ENCODE data around the gene MLLT3. TPM values are rescaled to one million over a fixed set of nuclear protein-coding genes. Genes with fewer than 3 reads are reported as not detected.

The MLLT3 gene
- total and polyA plus RNA-seq, 2 experiments from 2014 or later, result 7.1 to 11.9 TPM

- Histone ChIP-seq H3K9me2 (ENCODE audit: insufficient read depth) (no peaks in the 10 kb centered on the region), H2AFZ (no peak overlapping the region), H3K27ac (no peak overlapping the region), H3K9ac (no peak overlapping the region), H3K4me2 (ENCODE audit: unreplicated experiment) (no peak overlapping the region), H3K4me3 (no peak overlapping the region), H3K4me1 (ENCODE audit: insufficient read depth) (no peaks in the 10 kb centered on the region), H3K27me3 (replicated peaks; ENCODE audit: insufficient read depth) (no peaks in the 10 kb centered on the region), H3K36me3 (ENCODE audit: low read depth) (0 out of 2 replicates have a peak, but pooled peaks cover 5% of the 10 kb centered on the region), H3K79me2 (ENCODE audit: insufficient read depth) (no peaks in the 10 kb centered on the region), H3K9me3 (ENCODE audit: low read depth) (no peaks in the 10 kb centered on the region), H3F3A (ENCODE audit: insufficient read depth) (no peaks in the 10 kb centered on the region), H4K20me1 (ENCODE audit: insufficient read depth) (no peaks in the 10 kb centered on the region)
- DNase-seq, result no peak
- in situ Hi-C loops (cut with MboI), result no loop called here
- TF ChIP-seq EZH2 (IDR thresholded peaks at IDR 0.05; ENCODE audit: insufficient read depth, poor library complexity, severe bottlenecking), result no peak
- no peak for TF ChIP-seq EZH2phosphoT487 (IDR thresholded peaks at IDR 0.05; ENCODE audit: insufficient read depth, low read depth)
Measured at GRCh38 chr9:20409321-20410092, 212.8 kb downstream of the MLLT3 start.

DNA sequence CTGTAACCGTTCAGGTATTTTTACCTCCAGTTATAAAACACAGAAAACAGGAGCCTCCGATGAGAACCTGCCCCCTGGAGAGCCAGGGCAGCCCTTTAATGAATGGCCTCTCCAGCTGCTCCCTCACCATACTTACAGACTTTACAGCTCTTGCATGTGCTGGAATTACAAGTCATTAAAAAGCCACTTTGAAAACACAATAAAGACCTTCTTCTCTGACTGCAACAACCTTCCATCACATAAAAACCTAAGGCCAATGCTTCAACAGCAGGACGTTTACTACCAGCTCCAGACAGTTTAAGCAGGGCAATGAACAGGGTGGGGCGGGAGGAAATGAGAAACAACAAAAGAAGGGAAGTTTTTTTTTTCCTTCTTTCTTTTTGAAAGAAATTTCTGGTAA, 213.8 kb downstream of the MLLT3 start:
- 0 out of 2 replicates have a peak, but pooled peaks cover under 1% of the 10 kb centered on the region for H3K36me3 ChIP-seq (ENCODE audit: low read depth)
- WGBS, 2 experiments (ENCODE audit: low coverage in 1 of 2, low lambda C conversion rate in 2 of 2, missing lambda C conversion rate in 2 of 2), result 59 to 65% methylated on average over 4 of the region's 4 CpGs
- H3K9me2 ChIP-seq (ENCODE audit: insufficient read depth), result no peaks in the 10 kb centered on the region
- no peak overlapping the region for H3K9ac ChIP-seq
- H3F3A ChIP-seq (ENCODE audit: insufficient read depth), result no peaks in the 10 kb centered on the region
- H3K79me2 ChIP-seq (ENCODE audit: insufficient read depth), result no peaks in the 10 kb centered on the region
- no peak overlapping the region for H3K27ac ChIP-seq
- H3K4me2 ChIP-seq (ENCODE audit: unreplicated experiment), result no peak overlapping the region
- no peak overlapping the region for H3K4me3 ChIP-seq
- H3K9me3 ChIP-seq (ENCODE audit: low read depth), result no peaks in the 10 kb centered on the region
- H3K27me3 ChIP-seq (replicated peaks; ENCODE audit: insufficient read depth), result no peaks in the 10 kb centered on the region
- H3K4me1 ChIP-seq (ENCODE audit: insufficient read depth), result no peaks in the 10 kb centered on the region
- no peak overlapping the region for H2AFZ ChIP-seq
- no peaks in the 10 kb centered on the region for H4K20me1 ChIP-seq (ENCODE audit: insufficient read depth)
- in situ Hi-C loops (cut with MboI), result no loop called here
- no peak for TF ChIP-seq EZH2phosphoT487 (IDR thresholded peaks at IDR 0.05; ENCODE audit: insufficient read depth, low read depth)
- no peak for TF ChIP-seq EZH2 (IDR thresholded peaks at IDR 0.05; ENCODE audit: insufficient read depth, poor library complexity, severe bottlenecking)
- DNase-seq, result no peak

GRCh38 chr9:20407013-20407412, 215.3 kb downstream of the MLLT3 start:
- H3K9me2 ChIP-seq (ENCODE audit: insufficient read depth), result no peaks in the 10 kb centered on the region
- no peak for DNase-seq
- no peaks in the 10 kb centered on the region for H4K20me1 ChIP-seq (ENCODE audit: insufficient read depth)
- H3K36me3 ChIP-seq (ENCODE audit: low read depth), result no peaks in the 10 kb centered on the region
- H3F3A ChIP-seq (ENCODE audit: insufficient read depth), result no peaks in the 10 kb centered on the region
- H3K9ac ChIP-seq, result no peak overlapping the region
- H3K27ac ChIP-seq, result no peak overlapping the region
- H2AFZ ChIP-seq, result no peak overlapping the region
- H3K27me3 ChIP-seq (replicated peaks; ENCODE audit: insufficient read depth), result no peaks in the 10 kb centered on the region
- no peaks in the 10 kb centered on the region for H3K79me2 ChIP-seq (ENCODE audit: insufficient read depth)
- H3K4me1 ChIP-seq (ENCODE audit: insufficient read depth), result no peaks in the 10 kb centered on the region
- H3K4me2 ChIP-seq (ENCODE audit: unreplicated experiment), result no peak overlapping the region
- H3K9me3 ChIP-seq (ENCODE audit: low read depth), result no peaks in the 10 kb centered on the region
- TF ChIP-seq EZH2 (IDR thresholded peaks at IDR 0.05; ENCODE audit: insufficient read depth, poor library complexity, severe bottlenecking) (no peak), EZH2phosphoT487 (IDR thresholded peaks at IDR 0.05; ENCODE audit: insufficient read depth, low read depth) (no peak)
- in situ Hi-C loops (cut with MboI), result no loop called here
- no peak overlapping the region for H3K4me3 ChIP-seq

- TF ChIP-seq EZH2phosphoT487 (IDR thresholded peaks at IDR 0.05; ENCODE audit: insufficient read depth, low read depth) (no peak), EZH2 (IDR thresholded peaks at IDR 0.05; ENCODE audit: insufficient read depth, poor library complexity, severe bottlenecking) (no peak)
- no peak for DNase-seq
- no peaks in the 10 kb centered on the region for H3K27me3 ChIP-seq (replicated peaks; ENCODE audit: insufficient read depth)
- in situ Hi-C loops (cut with MboI), result no loop called here
- no peak overlapping the region for H3K4me3 ChIP-seq
- no peaks in the 10 kb centered on the region for H3K4me1 ChIP-seq (ENCODE audit: insufficient read depth)
- no peaks in the 10 kb centered on the region for H3K9me2 ChIP-seq (ENCODE audit: insufficient read depth)
- no peaks in the 10 kb centered on the region for H4K20me1 ChIP-seq (ENCODE audit: insufficient read depth)
- no peaks in the 10 kb centered on the region for H3K36me3 ChIP-seq (ENCODE audit: low read depth)
- H3K27ac ChIP-seq, result no peak overlapping the region
- no peak overlapping the region for H2AFZ ChIP-seq
- whole genome bisulfite sequencing, 2 experiments (ENCODE audit: low coverage in 1 of 2, low lambda C conversion rate in 2 of 2, missing lambda C conversion rate in 2 of 2), result 96% methylated on average over 4 of the region's 4 CpGs
- H3K79me2 ChIP-seq (ENCODE audit: insufficient read depth), result no peaks in the 10 kb centered on the region
- no peak overlapping the region for H3K9ac ChIP-seq
- no peak overlapping the region for H3K4me2 ChIP-seq (ENCODE audit: unreplicated experiment)
- H3K9me3 ChIP-seq (ENCODE audit: low read depth), result no peaks in the 10 kb centered on the region
- no peaks in the 10 kb centered on the region for H3F3A ChIP-seq (ENCODE audit: insufficient read depth)
Measured at GRCh38 chr9:20406344-20406743, 216.0 kb downstream of the MLLT3 start.

DNA sequence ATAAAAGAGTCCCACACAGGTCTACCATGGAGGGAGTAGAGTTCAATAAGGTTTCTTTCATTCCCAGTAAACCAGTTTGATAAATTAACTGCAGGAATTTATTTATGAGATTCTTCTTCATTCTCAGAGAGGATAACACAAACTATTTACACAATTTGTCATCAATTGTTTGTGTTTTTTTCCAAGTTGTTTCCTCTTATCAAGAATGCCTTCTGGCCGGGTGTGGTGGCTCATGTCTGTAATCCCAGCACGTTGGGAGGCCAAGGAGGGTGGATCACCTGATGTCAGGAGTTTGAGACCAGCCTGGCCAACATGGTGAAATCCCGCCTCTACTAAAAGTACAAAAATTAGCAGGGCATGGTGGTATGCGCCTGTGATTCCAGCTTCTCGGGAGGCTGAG, 216.7 kb downstream of the MLLT3 start:
- no peaks in the 10 kb centered on the region for H3K79me2 ChIP-seq (ENCODE audit: insufficient read depth)
- no peaks in the 10 kb centered on the region for H3K4me1 ChIP-seq (ENCODE audit: insufficient read depth)
- no peak overlapping the region for H3K27ac ChIP-seq
- H3K27me3 ChIP-seq (replicated peaks; ENCODE audit: insufficient read depth), result no peaks in the 10 kb centered on the region
- H3F3A ChIP-seq (ENCODE audit: insufficient read depth), result no peaks in the 10 kb centered on the region
- in situ Hi-C loops (cut with MboI), result no loop called here
- no peak for DNase-seq
- H3K4me2 ChIP-seq (ENCODE audit: unreplicated experiment), result no peak overlapping the region
- H2AFZ ChIP-seq, result no peak overlapping the region
- H3K4me3 ChIP-seq, result no peak overlapping the region
- TF ChIP-seq EZH2phosphoT487 (IDR thresholded peaks at IDR 0.05; ENCODE audit: insufficient read depth, low read depth) (no peak), EZH2 (IDR thresholded peaks at IDR 0.05; ENCODE audit: insufficient read depth, poor library complexity, severe bottlenecking) (no peak)
- H3K9me3 ChIP-seq (ENCODE audit: low read depth), result no peaks in the 10 kb centered on the region
- no peaks in the 10 kb centered on the region for H3K9me2 ChIP-seq (ENCODE audit: insufficient read depth)
- no peaks in the 10 kb centered on the region for H4K20me1 ChIP-seq (ENCODE audit: insufficient read depth)
- H3K36me3 ChIP-seq (ENCODE audit: low read depth), result no peaks in the 10 kb centered on the region
- H3K9ac ChIP-seq, result no peak overlapping the region
- WGBS, 2 experiments (ENCODE audit: low coverage in 1 of 2, low lambda C conversion rate in 2 of 2, missing lambda C conversion rate in 2 of 2), result 87 to 91% methylated on average over 5 of the region's 5 CpGs

Measured in GM23248 (cell line).